Measurements from ENCODE around the gene BTBD19. TPM values are rescaled to one million over a fixed set of nuclear protein-coding genes. Genes with fewer than 3 reads are reported as not detected.
A peak's percentile ranks its signal among the peaks of the same experiment; 100 is the strongest.
"Not testable (repeated sequence)": the region's sequence is repeated elsewhere in the genome, so short reads cannot be mapped to it uniquely, and the experiment has no call there.

BTBD19 gene
- total RNA-seq, 2 experiments from 2014 or later: 3.7 to 4.5 TPM

DNA sequence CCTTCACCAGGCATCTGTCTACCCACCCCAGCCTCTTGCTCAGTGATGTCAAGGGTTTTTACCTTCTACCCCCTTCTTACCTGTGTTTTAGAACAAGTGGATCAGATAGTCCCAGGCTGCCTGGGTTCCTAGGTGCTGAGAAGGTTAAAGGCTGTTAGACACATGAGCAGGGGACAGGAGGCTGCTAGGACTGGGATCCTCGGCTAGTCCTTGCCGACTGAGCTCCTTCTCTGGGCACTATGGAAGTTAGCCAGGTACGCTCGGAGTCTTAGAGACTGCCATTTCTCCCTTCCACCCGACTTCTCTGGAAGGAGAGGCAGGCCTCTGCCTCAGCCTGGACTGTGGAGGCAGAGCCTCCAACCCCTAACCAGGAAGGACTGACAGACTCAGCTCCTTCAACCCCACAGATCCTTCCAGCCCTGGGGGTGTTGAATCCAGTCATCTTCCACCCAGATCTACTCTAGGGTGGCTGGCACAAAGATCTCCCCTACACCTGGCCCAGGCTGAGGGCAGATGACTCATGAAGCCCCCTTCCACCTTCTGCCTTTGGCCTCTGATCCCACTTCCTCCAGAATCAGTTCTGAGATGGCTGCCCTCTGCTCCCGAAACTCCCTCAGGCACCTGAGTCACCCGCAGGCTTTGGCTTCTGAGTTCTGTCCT is 1.5 kb upstream of the BTBD19 start, which contains the start of gene DYNLT4:
Gene DYNLT4 (minus strand): TSS at position 648 of the 660 bp plus-strand sequence. CDS start 683 bp downstream, outside the sequence.
- H3K9me3 Mint-ChIP-seq (ENCODE audit: low read depth): no peaks in the 10 kb centered on the region
- no peaks in the 10 kb centered on the region for H3K27me3 Mint-ChIP-seq
- CTCF ChIA-PET: interaction anchor here (1.1 to 5.2 kb wide), 5 partner anchors 10 to 77 kb away, joined by 4 to 56 read pairs (median 5); no protein-coding TSS in a partner anchor
- H3K4me1 Mint-ChIP-seq: peaks cover 71% of the 10 kb centered on the region
- DNase-seq (no peak), ATAC-seq (peak; percentile 1)
- H3K4me3 Mint-ChIP-seq: peak within 1 kb of the TSS; percentile 64
- H3K27ac Mint-ChIP-seq: peak within 1 kb of the TSS; percentile 99
- peaks cover 35% of the 10 kb centered on the region for H3K36me3 Mint-ChIP-seq

DNA sequence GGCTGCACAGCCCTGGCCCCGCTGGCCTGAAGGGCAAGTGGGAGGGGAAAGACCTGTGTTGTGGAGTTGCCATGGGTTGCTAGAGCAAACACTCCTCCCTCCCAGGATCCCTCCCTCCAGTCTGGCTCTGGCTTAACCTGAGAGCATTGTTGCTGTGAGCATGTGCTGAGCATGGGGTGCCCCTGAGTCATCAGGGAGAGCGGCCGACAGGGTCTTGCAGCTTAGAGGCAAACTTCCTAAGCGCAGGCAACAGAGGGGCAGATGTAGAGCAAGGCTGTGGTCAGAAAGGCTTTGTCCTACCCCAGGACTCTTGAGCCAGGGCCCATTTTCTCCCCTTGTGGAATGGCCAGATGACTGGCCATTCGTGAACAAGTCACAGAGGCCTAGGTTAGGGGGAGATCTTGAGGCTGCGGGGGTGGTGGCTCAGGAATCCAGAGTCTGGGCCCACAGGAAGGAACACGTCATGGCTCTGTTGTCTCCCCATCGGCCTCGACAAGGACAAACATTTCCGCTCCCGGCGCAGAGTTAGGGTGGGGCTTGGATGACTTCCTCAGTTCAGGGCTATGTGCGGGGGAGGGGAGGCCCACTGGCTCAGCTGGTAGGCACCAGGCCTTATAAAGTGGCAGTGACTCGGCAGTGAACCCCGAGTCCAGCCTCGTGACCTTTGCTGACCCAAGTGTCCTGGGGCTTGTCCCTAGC is 810 bp upstream of the BTBD19 start:
- H3K27ac Mint-ChIP-seq: peak overlapping the region; percentile 99
- H3K36me3 Mint-ChIP-seq: peaks cover 30% of the 10 kb centered on the region

DNA sequence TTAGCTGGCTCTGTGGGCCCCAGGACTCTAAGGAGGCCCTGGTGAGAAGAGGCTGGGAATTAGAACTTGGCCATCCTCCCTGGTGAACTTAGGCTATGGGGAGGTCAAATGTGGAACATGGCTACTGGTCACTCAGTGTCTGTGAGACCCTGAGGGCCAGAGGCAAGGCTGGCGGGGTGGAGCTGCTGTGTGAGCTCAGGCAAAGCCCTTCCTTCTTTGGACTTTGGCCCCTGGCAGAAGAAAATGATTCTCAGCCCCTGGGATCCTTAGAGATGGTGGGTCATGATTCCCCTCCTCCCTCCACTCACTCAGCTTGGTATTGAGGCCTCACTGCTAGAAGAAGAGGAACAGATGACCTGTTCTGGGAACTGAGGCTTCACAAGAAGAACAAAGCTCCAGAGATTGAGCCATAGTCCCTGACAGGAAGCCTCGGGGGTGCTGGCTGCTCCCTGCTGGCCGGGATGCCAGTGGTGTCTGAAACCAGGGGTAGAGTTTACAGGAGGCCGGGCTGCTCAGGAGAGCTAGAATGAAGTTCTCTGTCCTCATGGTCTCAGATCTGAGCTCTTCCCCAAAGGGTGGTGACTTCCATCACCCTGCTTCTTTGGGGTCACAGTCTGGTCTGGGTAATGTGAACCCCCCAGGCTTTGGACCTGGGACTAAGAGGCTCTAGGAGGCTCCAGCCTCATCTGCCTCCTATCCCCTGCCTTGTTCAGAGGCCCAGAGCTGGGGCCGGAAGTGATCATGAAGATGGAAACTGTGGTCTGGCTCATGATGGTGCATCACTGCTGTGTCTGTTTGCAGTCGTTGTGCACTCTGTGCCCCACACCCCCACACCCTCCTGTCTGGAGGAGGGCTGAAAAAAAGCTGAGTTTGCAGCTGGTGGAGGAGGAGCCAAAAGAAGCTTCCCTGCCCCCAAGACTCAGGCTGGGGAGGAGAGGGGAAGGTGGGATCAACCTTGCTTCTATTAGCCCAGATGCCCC is 905 bp downstream of the BTBD19 start:
- ATAC-seq (peak; percentile 69), DNase-seq (peak; percentile 97)
- no peaks in the 10 kb centered on the region for H3K9me3 Mint-ChIP-seq (ENCODE audit: low read depth)
- CTCF ChIA-PET: interaction anchor here (1.4 to 5.2 kb wide), 10 partner anchors 10 to 494 kb away, joined by 3 to 60 read pairs (median 10); partner anchors contain the start of genes PLK3 and RNU5D-1
- no peaks in the 10 kb centered on the region for H3K27me3 Mint-ChIP-seq
- peak overlapping the region; percentile 99 for H3K27ac Mint-ChIP-seq
- peaks cover 65% of the 10 kb centered on the region for H3K4me1 Mint-ChIP-seq
- peak overlapping the region; percentile 50 for H3K4me3 Mint-ChIP-seq
- H3K36me3 Mint-ChIP-seq: peaks cover 18% of the 10 kb centered on the region

More for the DNA sequence above, 810 bp upstream of the BTBD19 start:
- Mint-ChIP-seq H3K9me3 (ENCODE audit: low read depth) (no peaks in the 10 kb centered on the region), H3K27me3 (no peaks in the 10 kb centered on the region), H3K4me1 (peaks cover 69% of the 10 kb centered on the region), H3K4me3 (peak overlapping the region; percentile 64)
- peak; percentile 56 for ATAC-seq
- CTCF ChIA-PET: interaction anchor here (1.1 to 5.2 kb wide), 6 partner anchors 8 to 78 kb away, joined by 4 to 60 read pairs (median 8); partner anchors contain the start of gene PLK3
- DNase-seq: peak; percentile 97

DNA sequence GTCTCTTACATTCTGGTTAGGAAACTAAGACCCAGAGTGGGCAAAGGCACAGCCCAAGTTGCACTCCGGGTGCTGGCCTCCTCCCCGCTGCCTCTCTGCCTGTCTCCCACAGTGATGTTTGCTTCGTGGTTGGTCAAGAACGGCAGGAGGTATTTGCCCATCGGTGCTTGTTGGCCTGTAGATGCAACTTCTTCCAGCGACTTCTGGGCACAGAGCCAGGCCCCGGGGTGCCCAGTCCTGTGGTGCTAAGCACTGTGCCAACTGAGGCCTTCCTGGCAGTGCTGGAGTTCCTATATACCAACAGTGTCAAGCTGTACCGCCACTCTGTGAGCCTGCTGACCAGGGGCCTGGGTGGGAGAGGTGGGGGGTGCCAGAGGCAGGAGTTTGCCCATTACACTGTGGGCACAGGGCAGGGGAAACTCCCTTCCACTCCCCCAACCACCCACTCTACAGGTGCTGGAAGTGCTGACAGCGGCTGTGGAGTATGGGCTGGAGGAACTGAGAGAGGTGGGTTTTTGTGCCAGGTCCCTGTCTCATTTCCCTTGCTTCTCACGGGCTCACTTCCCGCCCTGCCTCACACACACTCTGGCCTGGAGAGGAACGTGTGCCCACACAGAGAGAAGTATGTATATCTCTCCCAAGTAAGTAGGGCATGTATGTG is 1.9 kb downstream of the BTBD19 start:
- Mint-ChIP-seq H3K9me3 (ENCODE audit: low read depth) (no peaks in the 10 kb centered on the region), H3K4me3 (no peak overlapping the region), H3K27me3 (no peaks in the 10 kb centered on the region), H3K36me3 (peaks cover 16% of the 10 kb centered on the region), H3K27ac (peak overlapping the region; percentile 99), H3K4me1 (peaks cover 69% of the 10 kb centered on the region)
- ATAC-seq (no peak), DNase-seq (no peak)
- CTCF ChIA-PET: interaction anchor here (0.7 to 5.2 kb wide), 11 partner anchors 10 to 493 kb away, joined by 3 to 60 read pairs (median 10); partner anchors contain the start of genes PLK3 and RNU5D-1

DNA sequence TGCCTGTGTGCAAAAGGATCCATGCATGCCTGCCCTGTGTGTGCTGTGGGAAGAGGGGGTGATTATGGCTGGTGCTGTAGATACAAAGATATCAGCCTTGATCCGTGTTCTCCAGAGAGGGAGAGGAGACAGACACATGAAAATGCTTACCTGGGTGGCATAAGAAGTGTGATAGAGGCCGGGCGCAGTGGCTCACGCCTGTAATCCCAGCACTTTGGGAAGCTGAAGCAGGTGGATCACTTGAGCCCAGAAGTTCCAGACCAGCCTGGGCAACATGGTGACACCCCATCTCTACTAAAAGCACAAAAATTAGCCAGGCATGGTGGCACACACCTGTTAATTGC is 2.4 kb downstream of the BTBD19 start:
- not testable (repeated sequence) for DNase-seq; ATAC-seq; H3K4me3 Mint-ChIP-seq; H3K27me3 Mint-ChIP-seq; H3K9me3 Mint-ChIP-seq (ENCODE audit: low read depth)
- H3K4me1 Mint-ChIP-seq: peaks cover 66% of the 10 kb centered on the region
- H3K36me3 Mint-ChIP-seq: peaks cover 12% of the 10 kb centered on the region
- H3K27ac Mint-ChIP-seq: peak overlapping the region; percentile 99
- CTCF ChIA-PET: interaction anchor here (0.7 to 3.5 kb wide), 2 partner anchors 10 to 11 kb away, joined by 5 to 60 read pairs; partner anchors contain the start of gene PLK3

DNA sequence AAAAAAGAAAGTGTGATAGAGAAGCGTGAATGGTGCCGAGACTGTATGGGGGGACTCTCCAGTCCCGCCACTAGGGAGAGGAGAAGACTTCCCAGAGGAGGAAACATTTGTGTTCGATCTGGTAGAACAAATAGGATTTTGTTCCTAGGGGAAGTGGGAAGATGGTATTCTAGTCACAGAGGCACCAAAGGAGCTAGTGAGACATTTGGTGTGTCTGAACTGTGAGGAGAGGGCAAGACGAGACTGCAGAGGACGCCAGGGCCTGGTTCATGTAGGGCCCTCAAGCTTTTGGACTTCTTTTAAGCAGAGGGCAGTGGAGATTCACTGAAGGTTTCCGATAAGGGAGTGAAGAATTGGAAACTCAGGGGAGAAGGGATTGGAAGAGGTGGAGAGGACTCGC is 2.9 kb downstream of the BTBD19 start:
- no peaks in the 10 kb centered on the region for H3K27me3 Mint-ChIP-seq
- no peak overlapping the region for H3K4me3 Mint-ChIP-seq
- CTCF ChIA-PET: interaction anchor here (0.7 to 1.3 kb wide), 2 partner anchors 9 to 20 kb away, joined by 3 to 5 read pairs; no protein-coding TSS in a partner anchor
- DNase-seq: no peak
- peaks cover 10% of the 10 kb centered on the region for H3K36me3 Mint-ChIP-seq
- no peaks in the 10 kb centered on the region for H3K9me3 Mint-ChIP-seq (ENCODE audit: low read depth)
- peaks cover 66% of the 10 kb centered on the region for H3K4me1 Mint-ChIP-seq
- ATAC-seq: no peak
- H3K27ac Mint-ChIP-seq: peak overlapping the region; percentile 99

DNA sequence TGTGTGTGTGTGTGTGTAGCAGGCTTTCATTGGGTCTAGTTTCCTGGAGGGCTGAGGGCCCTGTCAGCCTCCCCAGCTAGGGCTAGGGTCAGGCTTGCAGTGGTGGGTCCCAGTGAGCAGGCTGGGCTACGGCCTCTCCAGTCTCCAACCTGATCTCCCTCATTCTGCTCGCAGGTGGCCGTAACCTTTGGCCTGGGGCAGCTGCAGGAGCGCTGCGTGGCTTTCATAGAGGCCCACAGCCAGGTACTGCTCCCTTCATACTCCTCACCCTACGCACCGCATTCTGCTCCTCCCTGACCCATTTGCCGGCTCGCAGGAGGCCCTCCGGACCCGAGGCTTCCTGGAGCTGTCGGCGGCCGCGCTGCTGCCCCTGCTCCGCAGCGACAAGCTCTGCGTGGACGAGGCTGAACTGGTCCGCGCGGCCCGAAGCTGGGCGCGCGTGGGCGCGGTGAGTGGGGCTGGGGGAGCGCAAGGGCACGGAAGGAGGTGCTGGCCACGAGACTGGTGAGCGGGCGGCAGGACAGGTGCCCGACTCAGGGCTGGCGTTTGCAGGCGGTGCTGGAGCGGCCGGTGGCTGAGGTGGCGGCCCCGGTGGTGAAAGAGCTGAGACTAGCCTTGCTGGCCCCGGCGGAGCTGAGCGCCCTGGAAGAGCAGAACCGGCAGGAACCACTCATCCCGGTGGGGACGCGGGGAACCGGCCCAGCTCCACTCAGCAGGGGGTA is 4.7 kb downstream of the BTBD19 start:
- Mint-ChIP-seq H3K4me1 (peaks cover 56% of the 10 kb centered on the region), H3K4me3 (peak overlapping the region; percentile 90), H3K36me3 (peaks cover 3% of the 10 kb centered on the region), H3K27me3 (no peaks in the 10 kb centered on the region), H3K9me3 (ENCODE audit: low read depth) (no peaks in the 10 kb centered on the region), H3K27ac (peak overlapping the region; percentile 22)
- DNase-seq: no peak
- no peak for ATAC-seq
- CTCF ChIA-PET: interaction anchor here (1.0 to 4.3 kb wide), 10 partner anchors 13 to 91 kb away, joined by 3 to 42 read pairs (median 8); partner anchors contain the start of genes PLK3 and RNU5D-1

DNA sequence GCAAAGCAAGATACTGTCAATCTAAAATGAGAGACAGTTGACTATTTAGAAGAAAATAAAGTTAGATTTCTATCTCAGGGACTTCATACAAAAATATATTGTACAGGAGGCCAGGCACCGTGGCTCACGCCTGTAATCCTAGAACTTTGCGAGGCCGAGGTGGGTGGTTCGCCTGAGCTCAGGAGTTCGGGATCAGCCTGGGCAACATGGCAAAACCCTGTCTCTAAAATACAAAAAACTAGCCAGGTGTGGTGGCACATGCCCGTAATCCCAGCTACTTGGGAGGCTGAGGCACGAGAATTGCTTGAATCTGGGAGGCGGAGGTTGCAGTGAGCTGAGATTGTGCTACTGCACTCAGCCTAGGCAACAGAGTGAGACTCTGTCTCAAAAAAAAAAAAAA is 7.6 kb downstream of the BTBD19 start:
- H3K27ac Mint-ChIP-seq; H3K36me3 Mint-ChIP-seq; H3K9me3 Mint-ChIP-seq (ENCODE audit: low read depth); ATAC-seq; H3K4me3 Mint-ChIP-seq; H3K27me3 Mint-ChIP-seq; DNase-seq: not testable (repeated sequence)
- H3K4me1 Mint-ChIP-seq: peaks cover 50% of the 10 kb centered on the region
- CTCF ChIA-PET: interaction anchor here (1.3 to 4.3 kb wide), 3 partner anchors 16 to 85 kb away, joined by 5 to 42 read pairs (median 18); partner anchors contain the start of genes PLK3 and RNU5D-1

DNA sequence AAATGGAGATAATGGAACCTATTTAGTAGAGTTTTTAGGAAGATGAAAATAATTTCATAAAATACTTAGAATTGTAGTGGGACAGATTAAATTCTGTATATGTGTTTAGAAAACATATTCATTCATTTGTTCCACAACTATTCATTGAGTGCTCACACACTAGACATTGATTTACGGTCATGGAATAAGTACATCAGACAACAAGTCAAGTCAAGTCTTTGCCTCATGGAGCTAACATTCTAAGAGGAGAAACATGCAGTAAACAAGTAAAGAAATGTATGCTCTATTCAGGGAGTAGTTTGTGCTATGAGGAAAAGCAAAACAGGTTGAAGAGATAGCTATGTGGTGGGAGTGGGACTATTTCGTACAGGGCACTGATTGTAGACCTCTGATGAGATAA is 9.0 kb downstream of the BTBD19 start:
- ATAC-seq (no peak), DNase-seq (no peak)
- CTCF ChIA-PET: interaction anchor here (1.1 to 6.3 kb wide), 5 partner anchors 10 to 86 kb away, joined by 3 to 62 read pairs (median 7); partner anchors contain the start of genes BEST4, BTBD19, DYNLT4 and PLK3
- Mint-ChIP-seq H3K27me3 (no peaks in the 10 kb centered on the region), H3K36me3 (peaks cover 3% of the 10 kb centered on the region), H3K9me3 (ENCODE audit: low read depth) (no peaks in the 10 kb centered on the region), H3K4me3 (peak overlapping the region; percentile 6), H3K27ac (peak overlapping the region; percentile 6), H3K4me1 (peaks cover 44% of the 10 kb centered on the region)

DNA sequence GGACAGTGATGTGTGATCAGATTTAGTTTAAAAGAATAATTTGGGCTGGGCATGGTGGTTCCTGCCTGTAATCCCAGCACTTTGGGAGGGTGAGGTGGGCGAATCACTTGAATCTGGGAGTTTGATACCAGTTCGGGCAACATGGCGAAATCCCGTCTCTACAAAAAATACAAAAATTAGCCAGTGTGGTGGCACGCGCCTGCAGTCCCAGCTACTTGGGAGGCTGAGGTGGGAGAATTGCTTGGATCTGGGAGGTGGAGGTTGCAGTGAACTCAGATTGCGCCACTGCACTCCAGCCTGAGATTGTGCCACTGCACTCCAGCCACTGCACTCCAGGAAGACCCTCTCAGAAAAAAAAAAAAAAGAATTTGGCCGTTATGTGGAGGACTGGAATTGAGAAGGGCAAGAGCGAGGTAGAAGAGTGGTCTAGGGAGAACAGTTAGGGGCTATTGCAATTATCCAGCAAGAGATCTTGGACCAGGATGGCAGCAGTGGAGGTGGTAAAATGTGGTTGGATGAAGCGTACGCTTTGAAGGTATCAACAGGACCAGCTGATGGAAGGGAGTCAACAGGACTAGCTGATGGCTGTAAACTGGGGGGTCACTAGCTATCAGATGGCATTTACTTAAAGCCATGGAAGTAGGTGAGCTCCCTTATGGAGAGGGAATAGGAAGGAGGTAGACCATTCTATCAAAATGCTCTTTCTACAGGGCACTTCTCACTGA is 9.6 kb downstream of the BTBD19 start:
- Mint-ChIP-seq H3K4me1 (peaks cover 49% of the 10 kb centered on the region), H3K4me3 (peak overlapping the region; percentile 83), H3K27ac (peak overlapping the region; percentile 11), H3K27me3 (no peaks in the 10 kb centered on the region), H3K36me3 (peaks cover 3% of the 10 kb centered on the region), H3K9me3 (ENCODE audit: low read depth) (no peaks in the 10 kb centered on the region)
- CTCF ChIA-PET: interaction anchor here (1.1 to 6.3 kb wide), 8 partner anchors 10 to 86 kb away, joined by 3 to 62 read pairs (median 9); partner anchors contain the start of genes BEST4, BTBD19, DYNLT4 and PLK3
- ATAC-seq: no peak
- DNase-seq: no peak

DNA sequence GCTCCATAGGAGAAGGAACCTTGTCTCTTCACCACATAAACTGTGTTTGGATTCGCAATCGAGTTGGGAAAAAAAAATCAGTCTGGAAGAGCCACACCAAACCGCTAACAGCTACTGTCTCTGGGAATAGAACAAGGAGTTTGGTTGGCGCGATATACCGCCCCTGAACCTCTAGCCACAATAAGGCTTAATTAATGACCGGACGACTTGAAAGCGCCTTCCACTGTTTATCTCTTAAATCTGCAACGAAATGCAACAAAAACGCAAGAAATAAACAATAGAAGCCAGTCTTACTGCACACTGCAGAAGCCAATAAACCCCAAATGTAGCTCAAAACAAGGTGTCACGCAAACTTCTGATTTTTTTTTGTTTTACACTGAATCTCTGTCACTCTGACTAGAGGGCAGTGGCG is 10.9 kb downstream of the BTBD19 start:
- DNase-seq: no peak
- CTCF ChIA-PET: interaction anchor here (0.8 to 6.3 kb wide), 12 partner anchors 11 to 193 kb away, joined by 3 to 62 read pairs (median 8); partner anchors contain the start of genes BTBD19, DYNLT4, EIF2B3 and PLK3
- Mint-ChIP-seq H3K27ac (peak overlapping the region; percentile 100), H3K4me1 (peaks cover 45% of the 10 kb centered on the region), H3K36me3 (peaks cover 3% of the 10 kb centered on the region), H3K9me3 (ENCODE audit: low read depth) (no peaks in the 10 kb centered on the region), H3K4me3 (peak overlapping the region; percentile 83), H3K27me3 (no peaks in the 10 kb centered on the region)
- ATAC-seq: no peak
